Caco-2 (cell line): ENCODE measurements around the gene KCTD1. TPM values are rescaled to one million over a fixed set of nuclear protein-coding genes. Genes with fewer than 3 reads are reported as not detected.

ENCODE experiments used
- BruUV-seq: library from RNA; stranded (reverse); fragments of 400-500 nt; replicated peaks from 2 replicates; lab custom pipeline; 2021; lab: Mats Ljungman, UMichigan
- CTCF ChIA-PET: fragments of 300-600 bp; sonication (Branson Sonifier 250); formaldehyde crosslinking; loops from one replicate; lab custom pipeline; 2022; ENCODE audit warnings: antibody characterized with exemption; lab: Charles Lee
- POLR2A ChIA-PET: fragments of 300-600 bp; sonication (Branson Sonifier 250); formaldehyde crosslinking; loops from one replicate; lab custom pipeline; 2022; ENCODE audit warnings: antibody characterized with exemption; lab: Charles Lee
- DNase-seq, 2 experiments: peaks; one replicate each; pipeline versions ENCODE4 v3.0.0 to v3.0.0-alpha.2; 2020 to 2022
- H3K27me3 ChIP-seq: replicated peaks from 2 replicates; pipeline ENCODE4 v1.6.0; 2011; ENCODE audit warnings: low read length; ENCODE audit not compliant: control insufficient read depth, insufficient read depth
- H3K36me3 ChIP-seq: 2 replicates; pipeline ENCODE4 v1.5.1; 2011; ENCODE audit warnings: low read length; ENCODE audit not compliant: control insufficient read depth, insufficient read depth
- H3K4me1 ChIP-seq: fragments of 250-450 bp; sonication (Bioruptor Pico); 2 replicates; pipeline ENCODE4 v1.5.1; 2020; ENCODE audit warnings: mild to moderate bottlenecking
- H3K4me3 ChIP-seq: 2 replicates; pipeline ENCODE4 v1.5.1; 2011; ENCODE audit warnings: low read depth, mild to moderate bottlenecking, control low read depth, low read length
- H3K9me3 ChIP-seq: fragments of 250-450 bp; sonication (Bioruptor Pico); 2 replicates; pipeline ENCODE4 v1.5.1; 2020; ENCODE audit warnings: mild to moderate bottlenecking, moderate library complexity
- H3K27ac Mint-ChIP-seq: one replicate; pipeline ENCODE4 v1.8.0; 2022; ENCODE audit warnings: mixed read lengths; ENCODE audit not compliant: unreplicated experiment
- H3K27me3 Mint-ChIP-seq: one replicate; pipeline ENCODE4 v1.8.0; 2022; ENCODE audit warnings: mixed read lengths; ENCODE audit not compliant: insufficient read depth, unreplicated experiment
- H3K36me3 Mint-ChIP-seq: one replicate; pipeline ENCODE4 v1.8.0; 2022; ENCODE audit warnings: mild to moderate bottlenecking, mixed read lengths; ENCODE audit not compliant: insufficient read depth, unreplicated experiment
- H3K4me1 Mint-ChIP-seq: one replicate; pipeline ENCODE4 v1.8.0; 2022; ENCODE audit warnings: low read depth, mixed read lengths; ENCODE audit not compliant: unreplicated experiment
- H3K4me3 Mint-ChIP-seq: one replicate; pipeline ENCODE4 v1.8.0; 2022; ENCODE audit warnings: mild to moderate bottlenecking, moderate library complexity, mixed read lengths; ENCODE audit not compliant: unreplicated experiment
- H3K9me3 Mint-ChIP-seq: one replicate; pipeline ENCODE4 v1.8.0; 2022; ENCODE audit warnings: mixed read lengths; ENCODE audit not compliant: unreplicated experiment
- CTCF ChIP-seq, 2 experiments: fragments of 200-600 bp in 1 of 2; IDR thresholded peaks; 1 replicate in 1 of 2; 2 replicates in 1 of 2; pipeline versions ENCODE4 v1.5.1 to v1.8.0; 2011 to 2022; ENCODE audit warnings: antibody characterized with exemption in 1 of 2, control low read depth in 1 of 2, inconsistent platforms in 1 of 2, low read depth in 1 of 2, low read length in 1 of 2, mild to moderate bottlenecking in 1 of 2, moderate library complexity in 1 of 2; ENCODE audit not compliant: insufficient read depth in 1 of 2, severe bottlenecking in 1 of 2, unreplicated experiment in 1 of 2
- intact Hi-C: fragments of 100-400 bp; cut with micrococcal nuclease; formaldehyde crosslinking; loops from one replicate; pipeline ENCODE4 v1.10.0; 2022; ENCODE audit not compliant: unreplicated experiment
- total RNA-seq: library from RNA; stranded (reverse); gene quantifications from 2 replicates; pipeline ENCODE4 v1.2.3, GENCODE V29; 2022

Gene KCTD1
- total RNA-seq, 1 experiment from 2014 or later = 5.7 TPM

DNA sequence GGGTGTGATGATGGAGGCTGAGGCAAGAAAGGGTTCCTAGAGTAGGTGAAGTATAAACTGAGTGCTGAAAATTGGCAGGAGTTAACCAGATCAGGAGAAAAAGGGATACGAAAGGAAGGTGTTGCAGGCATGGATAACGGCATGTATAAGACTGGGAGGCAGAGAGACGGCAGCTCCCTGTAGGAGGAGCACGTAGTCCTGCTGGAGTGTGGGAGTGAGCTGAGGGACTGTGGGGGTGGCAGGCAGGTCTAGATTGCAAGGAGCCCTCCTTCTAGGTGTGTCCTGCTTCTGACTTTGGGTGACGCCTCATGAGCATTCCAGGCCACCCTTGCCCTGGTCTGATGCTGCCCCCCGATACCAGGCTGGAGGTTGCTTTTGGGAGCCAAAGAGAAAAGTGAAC is 36.4 kb upstream of the KCTD1 start:
- Mint-ChIP-seq H3K4me1 (no peaks in the 10 kb centered on the region), H3K9me3 (no peaks in the 10 kb centered on the region), H3K27ac (no peak overlapping the region), H3K27me3 (peaks cover 2% of the 10 kb centered on the region), H3K36me3 (no peaks in the 10 kb centered on the region), H3K4me3 (no peak overlapping the region)
- Histone ChIP-seq H3K4me3 (no peak overlapping the region), H3K27me3 (no peaks in the 10 kb centered on the region), H3K9me3 (no peaks in the 10 kb centered on the region), H3K36me3 (no peaks in the 10 kb centered on the region), H3K4me1 (no peaks in the 10 kb centered on the region)
- TF ChIP-seq CTCF (IDR thresholded peaks at IDR 0.05; ENCODE audit: insufficient read depth in 1 of 2, low read depth in 1 of 2, low read length in 1 of 2, severe bottlenecking in 1 of 2, unreplicated experiment in 1 of 2) = no peak
- BruUV-seq = no TSS peak
- no peak for DNase-seq
- POLR2A ChIA-PET = no interaction called here
- CTCF ChIA-PET = no interaction called here
- intact Hi-C loops = no loop called here

DNA sequence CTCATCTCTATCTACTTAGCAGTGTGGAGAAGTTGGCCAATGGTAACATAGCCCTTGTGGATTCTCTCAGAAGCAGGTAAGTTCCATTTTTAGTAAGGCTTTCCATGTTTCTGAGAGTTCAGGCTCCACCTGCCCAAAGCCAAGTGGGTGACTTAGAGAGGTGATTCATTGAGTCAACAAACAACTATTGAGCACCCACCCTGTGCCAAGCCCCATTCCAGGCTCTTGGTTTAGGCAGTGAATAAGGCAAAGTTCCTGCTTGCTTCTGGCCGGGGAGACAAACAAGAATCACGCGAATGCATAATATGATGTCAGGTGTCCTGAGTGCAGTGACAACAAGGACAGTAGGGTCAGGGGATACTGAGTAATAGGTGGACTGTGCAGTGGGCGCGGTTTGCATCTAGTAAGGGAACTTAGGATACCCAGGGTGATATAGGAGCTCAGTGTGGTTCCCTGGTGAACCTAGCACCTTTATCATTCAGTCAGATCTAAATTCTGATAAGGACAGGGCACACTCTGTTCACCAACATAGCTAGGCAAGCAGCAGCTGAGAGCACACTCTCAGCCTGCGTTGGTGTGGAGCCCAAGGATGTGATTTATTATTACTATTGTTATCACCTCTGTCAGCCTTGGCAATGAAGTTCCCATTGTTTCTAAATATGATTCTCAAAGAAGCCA is 31.7 kb upstream of the KCTD1 start:
- H3K36me3 Mint-ChIP-seq = no peaks in the 10 kb centered on the region
- H3K9me3 ChIP-seq = no peaks in the 10 kb centered on the region
- no peak overlapping the region for H3K4me3 ChIP-seq
- no peaks in the 10 kb centered on the region for H3K27me3 ChIP-seq
- no TSS peak for BruUV-seq
- no peaks in the 10 kb centered on the region for H3K9me3 Mint-ChIP-seq
- ChIA-PET POLR2A (no interaction called here), CTCF (no interaction called here)
- no peak overlapping the region for H3K4me3 Mint-ChIP-seq
- no peaks in the 10 kb centered on the region for H3K4me1 Mint-ChIP-seq
- H3K27me3 Mint-ChIP-seq = no peaks in the 10 kb centered on the region
- intact Hi-C loops = no loop called here
- TF ChIP-seq CTCF (IDR thresholded peaks at IDR 0.05; ENCODE audit: insufficient read depth in 1 of 2, low read depth in 1 of 2, low read length in 1 of 2, severe bottlenecking in 1 of 2, unreplicated experiment in 1 of 2) = no peak
- DNase-seq = no peak
- no peaks in the 10 kb centered on the region for H3K4me1 ChIP-seq
- no peaks in the 10 kb centered on the region for H3K36me3 ChIP-seq
- no peak overlapping the region for H3K27ac Mint-ChIP-seq

- no peaks in the 10 kb centered on the region for H3K27me3 Mint-ChIP-seq
- H3K4me1 Mint-ChIP-seq = no peaks in the 10 kb centered on the region
- POLR2A ChIA-PET = no interaction called here
- H3K9me3 Mint-ChIP-seq = no peaks in the 10 kb centered on the region
- no peaks in the 10 kb centered on the region for H3K9me3 ChIP-seq
- peak overlapping the region; percentile 70 for H3K4me3 Mint-ChIP-seq
- DNase-seq = no peak
- intact Hi-C loops = no loop called here
- CTCF ChIA-PET = no interaction called here
- H3K27ac Mint-ChIP-seq = peak overlapping the region; percentile 63
- BruUV-seq = no TSS peak
- peak overlapping the region; percentile 26 for H3K4me3 ChIP-seq
- no peaks in the 10 kb centered on the region for H3K36me3 ChIP-seq
- no peaks in the 10 kb centered on the region for H3K27me3 ChIP-seq
- no peak for TF ChIP-seq CTCF (IDR thresholded peaks at IDR 0.05; ENCODE audit: insufficient read depth in 1 of 2, low read depth in 1 of 2, low read length in 1 of 2, severe bottlenecking in 1 of 2, unreplicated experiment in 1 of 2)
- H3K4me1 ChIP-seq = no peaks in the 10 kb centered on the region
- H3K36me3 Mint-ChIP-seq = no peaks in the 10 kb centered on the region
Measured at GRCh38 chr18:26575865-26576217, 27.5 kb upstream of the KCTD1 start.
